ENCODE results near the gene LRRC2.

DNA sequence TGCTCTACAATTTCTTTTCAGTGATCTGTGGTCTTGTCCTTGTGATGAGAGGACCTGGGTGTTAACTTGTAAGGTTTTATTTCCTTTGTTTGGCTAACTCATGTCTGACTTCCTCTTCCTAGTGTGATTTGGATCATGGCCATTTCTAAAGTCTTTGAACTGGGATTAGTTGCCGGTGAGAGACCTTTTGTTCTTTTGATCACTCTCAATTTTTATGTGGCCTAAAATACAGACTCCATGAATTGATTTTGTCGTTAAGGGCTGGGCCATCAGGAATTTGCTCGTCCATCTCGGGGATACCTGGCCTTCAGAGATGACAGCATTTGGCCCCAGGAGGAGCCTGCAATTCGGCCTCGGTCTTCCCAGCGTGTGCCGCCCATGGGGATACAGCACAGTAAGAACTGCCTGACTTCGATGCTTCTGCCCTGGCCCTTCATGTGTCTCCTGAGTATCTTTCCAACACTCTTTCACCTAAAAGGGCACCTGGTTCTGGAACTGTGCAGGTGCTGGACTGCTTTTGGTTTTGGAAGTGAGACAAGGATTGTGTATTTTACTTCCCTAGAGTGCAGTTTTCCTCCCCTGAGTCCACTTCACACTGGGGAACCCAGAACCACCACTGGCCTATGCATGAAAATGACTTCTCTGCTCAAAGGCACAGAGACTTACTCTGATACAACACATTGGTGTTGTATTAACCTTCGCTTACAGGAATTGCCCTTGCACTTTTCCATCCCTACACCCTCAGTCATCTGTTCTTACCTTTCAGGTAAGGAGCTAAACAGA, 13.1 kb upstream of the LRRC2 start:
- TF ChIP-seq HEY1 (CRISPR knock-in tag; IDR thresholded peaks at IDR 0.05; ENCODE audit: borderline replicate concordance): no peak
- no peak for TF ChIP-seq CBX8 (IDR thresholded peaks at IDR 0.05; ENCODE audit: borderline replicate concordance, extremely low read depth, low read depth, low read length, poor library complexity, severe bottlenecking)
- TF ChIP-seq ARHGAP35 (IDR thresholded peaks at IDR 0.05; ENCODE audit: partially characterized antibody): no peak
- no peak for TF ChIP-seq HDAC6 (IDR thresholded peaks at IDR 0.05; ENCODE audit: low read depth, low read length)
